Activated gamma-delta T cell treated with anti-CD3 and anti-CD28 coated beads, Interleukin-2, amount 50 U/mL, for 16 hours (primary cell): ENCODE measurements around the gene PLEKHA5.
"Not testable (repeated sequence)": the region's sequence is repeated elsewhere in the genome, so short reads cannot be mapped to it uniquely, and the experiment has no call there.

ENCODE experiments used
- DNase-seq: peaks from one replicate; pipeline ENCODE4 v3.0.0-alpha.2; 2020; ENCODE audit warnings: low read depth

The PLEKHA5 gene

GRCh38 chr12:19167708-19168107, 38.2 kb downstream of the PLEKHA5 start:
- DNase-seq, result no peak

- no peak for DNase-seq
Observed at GRCh38 chr12:19168644-19169043, 39.1 kb downstream of the PLEKHA5 start.

GRCh38 chr12:19169222-19169621, 39.7 kb downstream of the PLEKHA5 start:
- DNase-seq, result no peak

DNA sequence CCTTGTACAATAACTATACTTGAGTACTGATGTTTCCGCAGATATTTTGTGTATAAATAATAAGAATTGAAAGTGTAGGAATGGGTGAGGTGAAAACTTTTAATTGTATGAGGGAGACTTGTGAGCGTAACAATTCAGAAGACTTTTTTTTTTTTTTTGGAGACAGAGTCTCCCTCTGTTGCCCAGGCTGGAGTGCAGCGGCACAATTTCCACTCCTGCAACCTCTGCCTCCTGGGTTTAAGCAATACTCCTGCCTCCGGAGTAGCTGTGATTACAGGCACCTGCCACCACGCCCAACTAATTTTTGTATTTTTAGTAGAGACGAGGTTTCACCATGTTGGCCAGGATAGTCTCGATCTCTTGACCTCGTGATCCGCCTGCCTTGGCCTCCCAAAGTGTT, 40.8 kb downstream of the PLEKHA5 start:
- not testable (repeated sequence) for DNase-seq

- no peak for DNase-seq
Observed at GRCh38 chr12:19171731-19172130, 42.2 kb downstream of the PLEKHA5 start.

DNA sequence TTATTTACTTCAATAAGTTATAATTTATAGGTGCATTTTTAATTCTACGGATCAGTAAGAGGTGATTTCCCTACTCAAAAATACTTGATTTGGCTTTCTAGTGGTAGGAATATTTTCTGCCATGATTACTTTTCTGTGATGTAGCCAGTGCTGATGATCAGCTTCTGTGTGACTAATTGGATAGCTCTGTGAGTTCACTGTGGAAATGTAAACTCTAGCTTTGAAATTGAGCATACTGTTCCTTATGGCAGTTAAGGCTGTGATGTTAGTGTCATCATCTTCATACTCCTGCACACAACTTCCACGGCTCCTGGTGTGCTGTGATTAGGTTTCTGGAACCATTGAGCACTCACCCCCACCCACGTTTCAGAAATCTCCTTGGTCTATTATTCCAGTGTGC, 48.2 kb downstream of the PLEKHA5 start:
- no peak for DNase-seq

GRCh38 chr12:19179986-19180385, 50.5 kb downstream of the PLEKHA5 start:
- DNase-seq, result no peak

DNA sequence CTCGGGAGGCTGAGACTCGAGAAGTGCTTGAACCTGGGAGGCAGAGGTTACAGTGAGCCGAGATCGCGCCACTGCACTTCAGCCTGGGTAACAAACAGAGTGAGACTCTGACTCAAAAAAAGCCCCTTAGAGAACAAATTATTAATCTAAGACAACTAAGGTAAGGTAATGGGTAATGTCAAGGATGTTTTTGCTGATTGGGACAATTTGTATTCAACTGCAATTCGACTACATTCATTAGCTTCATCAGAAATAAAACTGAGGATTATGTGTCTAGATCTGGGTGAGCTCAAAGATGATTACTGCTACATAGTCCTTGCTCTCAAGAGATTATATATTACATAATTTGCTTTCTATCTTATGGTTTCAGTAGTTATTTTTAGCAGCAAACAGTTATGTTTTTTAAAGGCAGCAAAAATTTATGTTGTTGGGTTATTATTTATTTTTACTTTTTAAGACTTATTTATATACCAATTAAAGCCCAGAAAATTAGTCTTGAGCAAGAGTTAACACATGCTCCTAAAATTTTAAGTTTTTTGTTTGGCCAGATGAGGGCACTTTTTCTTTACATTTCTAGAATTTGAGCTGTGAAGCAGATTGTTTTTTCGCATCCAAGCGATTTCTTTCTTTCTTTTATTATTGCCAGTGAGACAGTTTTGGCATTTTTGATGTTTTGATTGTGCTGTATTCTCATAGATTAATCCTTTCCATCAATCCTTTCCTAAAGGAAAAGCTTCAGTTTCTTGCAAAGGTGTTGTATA, 52.3 kb downstream of the PLEKHA5 start:
- DNase-seq, result no peak

DNA sequence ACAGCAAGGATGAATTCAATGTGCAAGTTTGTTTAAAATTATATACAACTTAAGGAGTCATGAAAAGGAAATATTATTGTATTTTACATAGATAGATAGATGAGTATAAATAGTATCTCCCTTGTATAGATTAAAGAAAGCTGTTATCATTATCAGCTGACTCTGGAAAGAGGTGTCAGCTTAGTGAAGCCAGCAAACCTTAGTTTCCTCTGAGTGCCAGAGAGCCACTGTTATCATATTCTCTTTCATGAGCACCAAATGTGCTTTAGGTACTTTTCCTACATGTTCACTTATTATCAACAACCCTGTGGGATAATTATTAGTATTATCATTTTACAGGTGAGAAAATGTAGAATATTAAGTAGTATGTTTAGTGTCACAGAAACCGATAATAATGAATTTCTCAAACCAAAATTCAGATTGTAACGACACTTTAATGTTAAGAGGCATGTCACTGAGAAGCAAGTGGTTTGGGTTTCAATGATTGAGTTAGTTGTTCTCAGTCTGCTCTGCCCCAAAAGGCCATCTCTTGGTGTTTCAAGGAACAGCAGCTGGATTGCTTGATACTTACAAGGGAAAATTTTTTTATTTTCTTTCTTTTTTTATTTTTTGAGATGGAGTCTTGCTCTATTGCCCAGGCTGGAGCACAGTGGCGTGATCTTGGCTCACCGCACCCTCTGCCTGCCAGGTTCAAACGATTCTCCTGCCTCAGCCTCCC, 53.7 kb downstream of the PLEKHA5 start:
- no peak for DNase-seq

- DNase-seq, result no peak
Observed at GRCh38 chr12:19185262-19185929, 55.9 kb downstream of the PLEKHA5 start.

GRCh38 chr12:19186722-19187661, 57.5 kb downstream of the PLEKHA5 start:
- no peak for DNase-seq

- no peak for DNase-seq
Observed at GRCh38 chr12:19189522-19189921, 60.0 kb downstream of the PLEKHA5 start.

DNA sequence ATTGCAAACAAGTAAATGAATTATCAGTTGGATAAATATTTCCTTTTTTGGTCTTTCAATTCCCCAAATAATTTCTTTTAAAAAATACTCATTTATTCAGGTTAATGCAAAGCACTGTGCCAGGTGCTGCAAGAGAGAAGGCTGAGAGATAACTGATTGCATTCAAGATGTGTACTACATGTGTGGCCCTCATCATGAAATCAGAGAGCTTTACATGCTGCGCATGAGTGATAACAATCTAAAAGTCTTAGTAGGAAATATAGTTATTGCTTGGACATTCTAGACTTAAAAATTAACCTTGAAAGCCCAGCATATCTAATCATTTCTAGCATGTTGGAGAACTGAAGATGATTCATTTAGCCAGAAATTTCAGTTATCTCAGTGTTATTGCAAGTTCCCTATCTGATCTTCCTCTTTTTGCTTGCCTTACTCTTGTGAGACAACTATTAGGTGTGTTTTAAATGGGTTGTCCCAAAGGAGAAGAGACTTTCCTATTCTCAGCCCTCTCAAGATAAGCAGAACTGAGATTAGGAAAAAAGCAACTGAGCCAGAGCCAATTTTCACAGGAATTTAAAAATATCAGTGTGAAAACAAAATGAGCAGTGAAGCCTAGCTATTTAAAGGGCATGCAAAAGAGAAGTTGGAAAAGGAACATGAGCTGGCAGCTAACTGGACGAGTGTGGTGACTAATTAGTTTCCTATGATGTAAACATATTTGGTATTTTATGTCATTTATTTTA, 60.9 kb downstream of the PLEKHA5 start:
- DNase-seq, result no peak

- no peak for DNase-seq
Observed at GRCh38 chr12:19191089-19191488, 61.6 kb downstream of the PLEKHA5 start.

DNA sequence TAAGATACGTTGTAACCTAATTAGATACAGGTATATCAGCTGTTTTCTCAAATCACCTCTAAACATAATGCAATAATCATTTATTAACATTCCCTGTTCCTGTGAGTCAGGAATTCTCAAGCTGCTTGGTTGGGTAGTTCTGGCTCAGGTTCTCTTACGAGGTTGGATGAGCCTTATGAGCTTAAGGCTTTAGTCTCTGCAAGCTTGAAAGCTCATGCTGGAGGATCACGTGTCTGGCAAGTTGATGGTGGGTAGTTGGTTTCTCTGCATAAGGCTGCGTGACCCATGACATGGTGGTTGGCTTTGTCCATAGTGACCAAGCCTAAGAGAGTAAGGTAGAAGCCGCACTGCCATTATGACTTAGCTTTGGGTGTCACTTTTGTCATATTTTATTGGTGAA, 62.0 kb downstream of the PLEKHA5 start:
- no peak for DNase-seq

- DNase-seq, result no peak
Observed at GRCh38 chr12:19192710-19193109, 63.2 kb downstream of the PLEKHA5 start.

GRCh38 chr12:19194963-19195362, 65.4 kb downstream of the PLEKHA5 start:
- DNase-seq, result no peak

- no peak for DNase-seq
Observed at GRCh38 chr12:19196959-19197630, 67.6 kb downstream of the PLEKHA5 start.

DNA sequence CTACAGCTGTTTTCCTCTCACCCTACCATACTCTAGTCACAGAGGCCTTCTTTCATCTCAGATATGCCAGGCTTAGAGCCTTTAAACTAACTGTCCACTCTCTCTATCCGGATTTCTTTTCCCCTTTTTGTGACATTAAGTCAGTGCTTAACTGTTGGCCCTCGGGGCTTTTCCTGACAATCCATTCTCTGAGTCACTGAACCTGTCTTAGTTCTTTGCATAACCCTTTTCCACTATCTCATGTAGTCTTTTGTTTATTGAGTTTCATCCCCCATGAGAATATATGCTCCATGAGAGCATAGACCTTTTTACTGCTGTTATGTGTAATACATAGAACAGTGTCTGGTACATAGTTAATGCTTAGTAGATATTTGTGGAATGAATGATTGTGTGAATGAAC, 68.7 kb downstream of the PLEKHA5 start:
- DNase-seq, result no peak

- no peak for DNase-seq
Observed at GRCh38 chr12:19199332-19199731, 69.8 kb downstream of the PLEKHA5 start.

DNA sequence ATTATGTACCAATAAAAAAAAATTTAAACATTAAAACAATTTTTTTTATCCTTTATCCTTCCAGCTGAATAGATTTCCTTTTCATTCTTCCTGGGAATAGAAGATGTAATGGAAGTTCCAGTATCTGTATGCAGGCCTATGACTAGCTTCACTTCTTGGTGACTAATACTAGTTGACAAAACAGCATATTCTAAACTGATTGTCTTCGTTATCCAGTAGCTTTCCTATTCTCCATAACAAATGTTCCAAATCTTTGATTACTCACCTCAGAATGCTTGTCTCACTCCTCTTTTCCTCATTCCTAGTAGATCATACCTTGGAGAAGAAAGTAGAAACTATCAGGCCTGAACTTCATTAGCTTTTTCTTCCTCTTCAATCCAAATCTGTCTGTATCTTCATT, 70.7 kb downstream of the PLEKHA5 start:
- DNase-seq, result no peak
